Measurements from ENCODE around the gene FAM219A. TPM values are rescaled to one million over a fixed set of nuclear protein-coding genes. Genes with fewer than 3 reads are reported as not detected.

The FAM219A gene
- total RNA-seq, 1 donor from 2014 or later = 19.7 TPM

DNA sequence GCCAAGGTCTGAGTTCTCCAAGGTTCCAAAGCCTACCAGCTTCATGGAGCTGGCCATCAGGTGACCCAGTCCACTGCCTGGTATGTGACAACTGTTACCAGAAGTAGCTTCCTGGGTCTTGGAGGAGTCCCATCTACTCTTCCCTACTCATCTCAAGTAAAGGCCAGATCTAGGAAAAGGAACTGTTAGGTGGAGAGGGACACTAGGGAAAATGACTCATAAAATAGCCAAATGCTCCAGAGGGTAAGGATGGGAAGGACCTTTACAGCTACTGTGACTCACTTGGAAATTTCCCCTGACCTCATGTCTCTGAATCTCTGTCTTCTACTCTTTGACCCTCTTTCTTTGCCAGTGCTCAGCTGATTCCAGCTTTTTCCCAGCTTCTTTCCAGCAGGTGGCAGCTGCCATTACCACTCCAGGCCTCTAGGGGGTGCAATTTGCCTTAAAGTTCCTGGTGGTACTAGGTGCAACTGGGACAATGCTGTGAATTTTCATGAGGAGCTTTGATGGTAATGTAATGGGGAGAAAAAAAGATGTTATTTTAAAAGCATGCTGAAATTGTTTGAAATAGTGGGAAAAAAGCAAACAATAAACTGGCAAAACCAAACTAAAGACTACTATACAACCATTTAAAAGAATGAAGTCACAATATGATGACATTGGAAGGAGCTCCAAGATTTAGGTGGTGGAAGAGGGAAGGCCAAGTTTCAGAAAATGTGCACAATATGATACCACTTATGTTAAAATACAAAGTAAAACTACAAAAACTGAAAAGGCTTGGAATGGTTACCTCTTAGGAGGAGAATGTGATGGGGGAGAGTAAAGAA is 54.6 kb downstream of the FAM219A start:
- intact Hi-C loops (cut with micrococcal nuclease) = loop anchor here (5.0 kb wide), 1 partner anchor 189 kb away; no protein-coding TSS in a partner anchor
- H3K4me1 Mint-ChIP-seq (ENCODE audit: low read depth) = no peaks in the 10 kb centered on the region
- H3K27ac Mint-ChIP-seq = no peak overlapping the region
- H3K36me3 Mint-ChIP-seq (ENCODE audit: low read depth) = no peaks in the 10 kb centered on the region
- H3K9me3 Mint-ChIP-seq = no peaks in the 10 kb centered on the region
- no peaks in the 10 kb centered on the region for H3K27me3 Mint-ChIP-seq (ENCODE audit: low read depth)
- H3K4me3 Mint-ChIP-seq (ENCODE audit: low read depth) = no peak overlapping the region
- peak; percentile 25 for DNase-seq (ENCODE audit: low spot score)

DNA sequence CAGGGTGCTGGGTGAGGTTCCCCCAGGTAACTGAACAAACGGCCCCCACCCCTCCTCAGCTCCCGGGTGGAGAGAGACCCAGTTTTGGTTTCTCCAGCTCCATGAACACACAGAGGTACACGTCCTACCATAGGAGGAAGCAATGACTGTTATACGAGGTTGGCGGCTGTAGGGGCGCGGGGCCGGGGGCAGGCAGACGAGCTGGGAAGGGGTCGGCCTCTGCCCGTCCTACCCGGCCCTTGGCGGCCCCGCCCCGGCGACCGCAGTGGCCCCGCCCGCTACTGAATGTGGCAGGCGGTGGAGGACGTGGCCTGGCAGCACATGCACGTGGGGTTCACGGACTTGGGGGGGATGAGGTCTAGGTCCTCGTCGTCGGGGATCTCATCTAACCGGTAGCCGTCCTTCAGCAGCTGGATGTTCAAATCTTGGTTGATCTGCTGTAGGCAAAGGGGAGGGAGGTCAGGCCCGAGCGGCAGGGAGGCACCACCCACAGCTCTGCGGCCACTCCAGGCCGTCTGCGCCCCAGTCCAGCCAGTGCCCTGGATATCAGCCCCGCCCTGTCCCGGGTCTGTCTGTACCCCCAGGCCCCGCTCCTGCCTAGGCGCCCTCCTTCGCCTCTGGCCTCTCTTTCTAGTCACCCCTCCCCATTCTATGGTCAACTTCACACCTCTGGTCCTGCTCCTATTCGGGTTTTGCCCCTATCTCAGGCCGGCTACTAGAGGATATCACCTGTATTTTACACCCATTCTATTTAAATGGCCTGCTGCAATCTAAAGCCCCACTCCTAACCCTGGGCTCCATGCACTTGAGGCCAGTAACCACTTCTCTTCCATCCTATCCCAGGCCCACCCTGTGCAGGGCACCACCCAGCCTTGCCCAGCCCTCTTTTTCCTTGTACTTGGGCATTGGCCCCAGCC is 57.4 kb downstream of the FAM219A start:
- DNase-seq (ENCODE audit: low spot score) = no peak
- intact Hi-C loops (cut with micrococcal nuclease) = loop anchor here (5.0 kb wide), 1 partner anchor 191 kb away; no protein-coding TSS in a partner anchor

DNA sequence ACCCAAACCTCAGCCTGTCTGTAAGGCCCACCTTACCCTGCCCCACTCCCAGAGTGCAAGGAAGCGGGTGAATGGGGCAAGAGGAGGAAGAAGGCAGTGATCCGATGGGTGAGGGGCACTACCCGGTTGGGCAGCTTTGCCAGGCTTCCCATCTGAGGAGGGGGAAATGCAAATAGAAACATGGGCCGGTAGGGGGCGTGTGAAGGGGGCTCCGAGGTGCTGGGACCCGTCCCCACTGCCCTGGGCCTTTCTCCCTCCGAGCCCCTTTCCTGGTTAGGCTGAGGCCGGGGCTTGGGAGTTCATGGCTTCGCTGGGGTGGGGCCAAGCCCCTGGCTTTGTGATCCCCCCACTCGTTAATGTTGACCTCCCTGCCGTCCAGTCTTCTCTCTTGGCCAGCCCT is 58.1 kb downstream of the FAM219A start:
- Mint-ChIP-seq H3K27ac (no peak overlapping the region), H3K36me3 (ENCODE audit: low read depth) (no peaks in the 10 kb centered on the region), H3K9me3 (no peaks in the 10 kb centered on the region), H3K4me3 (ENCODE audit: low read depth) (no peak overlapping the region), H3K27me3 (ENCODE audit: low read depth) (no peaks in the 10 kb centered on the region), H3K4me1 (ENCODE audit: low read depth) (no peaks in the 10 kb centered on the region)
- DNase-seq (ENCODE audit: low spot score) = no peak
- intact Hi-C loops (cut with micrococcal nuclease) = loop anchor here (5.0 kb wide), 1 partner anchor 192 kb away; no protein-coding TSS in a partner anchor

More for the DNA sequence above, 57.4 kb downstream of the FAM219A start:
- Mint-ChIP-seq H3K27me3 (ENCODE audit: low read depth) (no peaks in the 10 kb centered on the region), H3K36me3 (ENCODE audit: low read depth) (no peaks in the 10 kb centered on the region), H3K4me1 (ENCODE audit: low read depth) (no peaks in the 10 kb centered on the region), H3K9me3 (no peaks in the 10 kb centered on the region), H3K4me3 (ENCODE audit: low read depth) (no peak overlapping the region), H3K27ac (no peak overlapping the region)

DNA sequence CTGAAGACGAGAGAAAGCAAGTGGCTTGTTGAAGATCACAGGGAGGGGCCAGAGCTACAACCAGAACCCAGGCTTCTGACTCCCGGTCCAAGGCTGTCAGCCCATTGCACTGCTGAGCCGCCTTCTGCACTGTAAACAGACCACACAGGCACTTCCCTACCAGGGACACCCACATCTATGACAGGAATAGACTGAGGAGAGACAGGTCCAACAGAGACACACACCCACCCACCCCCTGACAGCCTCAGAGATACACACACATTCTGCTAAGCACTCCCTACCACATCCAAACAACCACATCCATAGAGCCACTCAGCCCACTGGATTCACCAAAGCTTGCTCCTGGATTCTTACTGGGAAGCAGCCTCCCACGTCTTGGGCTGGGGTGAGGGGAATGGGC is 58.6 kb downstream of the FAM219A start:
- intact Hi-C loops (cut with micrococcal nuclease) = loop anchor here (5.0 kb wide), 1 partner anchor 193 kb away; no protein-coding TSS in a partner anchor
- Mint-ChIP-seq H3K4me1 (ENCODE audit: low read depth) (no peaks in the 10 kb centered on the region), H3K36me3 (ENCODE audit: low read depth) (no peaks in the 10 kb centered on the region), H3K27me3 (ENCODE audit: low read depth) (no peaks in the 10 kb centered on the region), H3K9me3 (no peaks in the 10 kb centered on the region), H3K4me3 (ENCODE audit: low read depth) (no peak overlapping the region), H3K27ac (no peak overlapping the region)
- no peak for DNase-seq (ENCODE audit: low spot score)

DNA sequence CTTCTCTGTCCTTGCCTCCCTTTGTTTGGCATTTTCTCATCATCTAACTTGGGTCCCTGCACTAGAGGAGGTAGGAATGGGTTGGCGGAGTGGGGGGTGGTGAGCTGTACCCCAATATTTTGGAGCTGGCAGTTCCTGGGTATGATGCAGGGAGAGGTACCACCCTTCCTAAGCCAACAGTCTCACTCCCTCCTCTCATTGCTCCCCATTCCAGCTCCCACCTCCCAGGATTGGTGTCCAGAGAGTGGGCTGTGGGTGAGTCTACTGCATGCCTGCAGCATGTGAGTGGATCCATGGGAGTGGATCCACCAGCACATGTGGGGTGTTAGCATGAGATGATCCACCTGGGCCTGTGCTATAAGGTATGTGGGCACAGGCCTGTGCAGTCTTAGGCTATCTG is 59.5 kb downstream of the FAM219A start:
- Mint-ChIP-seq H3K27ac (no peak overlapping the region), H3K9me3 (no peaks in the 10 kb centered on the region), H3K4me3 (ENCODE audit: low read depth) (no peak overlapping the region), H3K36me3 (ENCODE audit: low read depth) (no peaks in the 10 kb centered on the region), H3K27me3 (ENCODE audit: low read depth) (peaks cover 3% of the 10 kb centered on the region), H3K4me1 (ENCODE audit: low read depth) (no peaks in the 10 kb centered on the region)
- DNase-seq (ENCODE audit: low spot score) = no peak
- intact Hi-C loops (cut with micrococcal nuclease) = no loop called here

DNA sequence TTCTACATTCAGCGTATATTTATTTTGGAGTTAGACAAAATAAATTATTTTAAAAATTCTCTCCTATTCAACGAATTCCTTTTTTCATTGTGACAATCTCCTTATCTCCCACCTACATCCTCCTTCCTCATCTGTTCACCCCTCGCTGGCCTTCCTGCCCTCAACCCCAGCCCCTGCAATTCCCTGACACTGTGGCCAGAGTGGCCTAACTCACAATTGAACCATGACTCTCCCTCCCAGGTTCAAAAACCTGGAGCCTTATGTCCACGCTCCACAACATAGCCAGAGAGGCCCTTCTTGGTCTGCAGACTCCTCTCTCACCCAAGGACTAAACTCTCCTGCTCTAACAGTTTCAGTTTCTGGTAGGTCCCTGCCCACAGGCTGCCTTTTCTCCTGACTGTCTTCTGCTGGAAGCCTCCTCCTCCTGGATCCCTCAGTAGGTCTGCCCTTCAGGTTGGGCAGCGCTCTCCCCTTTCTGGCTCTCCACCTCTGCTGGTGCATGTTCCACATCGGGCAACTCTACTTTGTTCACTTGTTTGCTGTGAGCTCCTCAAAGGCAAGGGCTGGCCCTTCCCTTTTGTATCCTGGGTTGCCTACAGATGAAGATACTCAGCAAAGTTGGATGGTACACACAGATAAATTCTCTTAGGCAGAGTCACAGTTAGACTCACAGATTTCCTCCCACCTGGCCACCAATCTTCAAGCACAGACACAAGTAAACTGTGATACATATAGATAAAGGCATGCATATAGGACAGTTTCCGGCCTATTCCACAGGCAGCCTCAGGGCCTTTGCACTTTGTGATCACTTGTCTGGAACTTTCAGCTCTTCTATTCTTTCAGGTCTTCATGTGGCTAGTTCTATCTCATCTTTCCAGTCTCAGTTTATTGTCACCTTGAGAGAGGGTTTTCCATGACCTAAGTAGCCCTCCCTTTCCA is 61.8 kb downstream of the FAM219A start:
- H3K27me3 Mint-ChIP-seq (ENCODE audit: low read depth) = peaks cover 12% of the 10 kb centered on the region
- no peaks in the 10 kb centered on the region for H3K4me1 Mint-ChIP-seq (ENCODE audit: low read depth)
- H3K9me3 Mint-ChIP-seq = no peaks in the 10 kb centered on the region
- DNase-seq (ENCODE audit: low spot score) = no peak
- H3K27ac Mint-ChIP-seq = no peak overlapping the region
- H3K36me3 Mint-ChIP-seq (ENCODE audit: low read depth) = no peaks in the 10 kb centered on the region
- no peak overlapping the region for H3K4me3 Mint-ChIP-seq (ENCODE audit: low read depth)
- intact Hi-C loops (cut with micrococcal nuclease) = no loop called here

DNA sequence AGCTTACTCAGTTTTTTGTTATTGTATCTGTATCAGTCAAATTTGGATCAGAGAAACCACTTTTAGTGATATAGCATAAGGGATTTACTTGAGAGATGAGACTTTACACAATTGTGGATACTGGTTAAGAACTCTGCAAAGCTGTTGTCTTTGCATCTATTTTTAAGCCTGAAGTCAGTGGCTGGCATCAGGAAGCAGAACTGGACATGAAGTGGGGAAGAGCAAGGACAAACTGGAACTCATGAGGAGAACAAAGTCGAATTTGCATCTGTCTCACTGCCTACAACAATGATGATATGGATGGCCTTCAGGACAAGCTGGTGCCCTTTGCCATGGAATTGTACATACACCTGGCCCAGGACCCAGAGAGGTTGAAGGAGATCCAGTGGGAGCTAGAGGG is 65.9 kb downstream of the FAM219A start:
- no peaks in the 10 kb centered on the region for H3K9me3 Mint-ChIP-seq
- H3K4me1 Mint-ChIP-seq (ENCODE audit: low read depth) = no peaks in the 10 kb centered on the region
- H3K27me3 Mint-ChIP-seq (ENCODE audit: low read depth) = peaks cover 24% of the 10 kb centered on the region
- no peak for DNase-seq (ENCODE audit: low spot score)
- H3K36me3 Mint-ChIP-seq (ENCODE audit: low read depth) = no peaks in the 10 kb centered on the region
- intact Hi-C loops (cut with micrococcal nuclease) = no loop called here
- H3K4me3 Mint-ChIP-seq (ENCODE audit: low read depth) = no peak overlapping the region
- no peak overlapping the region for H3K27ac Mint-ChIP-seq

DNA sequence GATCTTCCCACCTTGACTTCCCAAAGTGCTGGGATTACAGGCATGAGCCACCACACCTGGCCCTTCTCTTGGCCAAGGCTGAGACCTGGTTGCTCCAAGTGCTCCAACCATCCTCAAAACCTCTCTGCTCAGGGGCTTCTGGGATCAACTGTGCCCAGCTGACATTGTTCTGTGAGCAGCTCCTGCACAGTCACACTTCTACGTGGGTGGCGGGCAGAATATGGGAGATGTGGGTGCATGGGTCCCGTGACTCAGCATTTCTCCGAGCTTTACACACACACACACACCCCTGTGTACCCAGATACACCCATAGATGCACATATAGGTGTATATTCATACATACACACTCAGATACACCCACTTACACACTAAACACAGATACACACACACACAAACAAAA is 71.1 kb downstream of the FAM219A start:
- no peak overlapping the region for H3K27ac Mint-ChIP-seq
- intact Hi-C loops (cut with micrococcal nuclease) = no loop called here
- no peaks in the 10 kb centered on the region for H3K9me3 Mint-ChIP-seq
- H3K4me3 Mint-ChIP-seq (ENCODE audit: low read depth) = no peak overlapping the region
- H3K36me3 Mint-ChIP-seq (ENCODE audit: low read depth) = no peaks in the 10 kb centered on the region
- peaks cover 28% of the 10 kb centered on the region for H3K27me3 Mint-ChIP-seq (ENCODE audit: low read depth)
- no peak for DNase-seq (ENCODE audit: low spot score)
- H3K4me1 Mint-ChIP-seq (ENCODE audit: low read depth) = no peaks in the 10 kb centered on the region

DNA sequence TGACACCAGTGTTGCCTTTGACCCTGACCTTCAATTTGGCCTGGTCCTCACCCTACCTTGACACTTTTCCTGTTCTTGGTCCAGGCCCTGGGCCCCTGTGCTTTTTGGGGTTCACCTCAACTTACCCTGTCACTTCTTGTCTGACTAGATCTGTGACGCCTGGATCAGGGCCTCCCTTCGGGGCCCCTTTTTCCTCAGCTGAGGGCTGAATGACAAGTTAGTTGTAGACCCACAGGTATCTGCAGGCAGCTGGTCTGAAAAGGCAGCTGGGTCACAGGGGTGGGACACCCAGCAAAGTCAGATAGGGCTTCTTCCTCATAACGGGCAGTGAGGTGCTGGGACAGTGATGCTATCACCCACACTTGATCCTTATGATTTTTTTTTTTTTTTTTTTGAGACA is 71.7 kb downstream of the FAM219A start:
- H3K4me1 Mint-ChIP-seq (ENCODE audit: low read depth) = no peaks in the 10 kb centered on the region
- no peak overlapping the region for H3K27ac Mint-ChIP-seq
- peaks cover 25% of the 10 kb centered on the region for H3K27me3 Mint-ChIP-seq (ENCODE audit: low read depth)
- no peaks in the 10 kb centered on the region for H3K9me3 Mint-ChIP-seq
- intact Hi-C loops (cut with micrococcal nuclease) = no loop called here
- DNase-seq (ENCODE audit: low spot score) = no peak
- H3K36me3 Mint-ChIP-seq (ENCODE audit: low read depth) = no peaks in the 10 kb centered on the region
- H3K4me3 Mint-ChIP-seq (ENCODE audit: low read depth) = no peak overlapping the region

DNA sequence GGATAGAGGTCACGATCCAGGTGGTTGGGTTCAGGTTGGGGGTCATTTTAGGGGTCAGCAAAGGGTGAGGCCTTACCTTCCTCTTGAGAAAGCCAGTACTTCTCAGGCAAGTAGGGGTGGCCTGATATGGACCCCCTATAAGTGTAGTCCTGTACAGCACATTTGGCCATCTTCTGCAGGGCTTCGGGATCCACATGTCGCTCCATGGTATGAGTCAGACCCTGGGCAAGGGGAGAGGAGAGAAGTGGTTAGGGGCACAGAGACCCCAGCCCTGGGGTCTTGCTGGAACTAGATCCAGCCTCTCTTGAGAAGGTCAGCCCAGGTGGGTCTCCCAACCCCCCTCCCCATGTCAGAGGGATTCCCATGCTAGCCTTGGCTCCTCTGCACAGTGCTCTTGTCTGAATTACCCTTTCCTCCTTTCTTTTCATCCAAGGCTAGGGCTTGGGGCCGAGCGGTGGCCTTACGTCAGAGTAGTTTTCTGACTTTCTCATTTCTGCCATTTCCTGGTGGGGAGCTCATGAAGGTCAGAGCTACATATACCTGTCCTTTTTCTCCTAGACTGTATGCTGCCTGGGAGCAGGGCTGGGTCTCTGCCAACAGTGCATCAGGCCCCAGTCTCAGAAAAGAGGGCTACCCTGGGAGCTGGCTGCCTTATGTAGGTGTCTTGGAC is 72.7 kb downstream of the FAM219A start:
- H3K4me3 Mint-ChIP-seq (ENCODE audit: low read depth) = no peak overlapping the region
- H3K4me1 Mint-ChIP-seq (ENCODE audit: low read depth) = no peaks in the 10 kb centered on the region
- intact Hi-C loops (cut with micrococcal nuclease) = no loop called here
- H3K27ac Mint-ChIP-seq = no peak overlapping the region
- H3K9me3 Mint-ChIP-seq = no peaks in the 10 kb centered on the region
- DNase-seq (ENCODE audit: low spot score) = no peak
- H3K36me3 Mint-ChIP-seq (ENCODE audit: low read depth) = no peaks in the 10 kb centered on the region
- H3K27me3 Mint-ChIP-seq (ENCODE audit: low read depth) = peaks cover 15% of the 10 kb centered on the region

DNA sequence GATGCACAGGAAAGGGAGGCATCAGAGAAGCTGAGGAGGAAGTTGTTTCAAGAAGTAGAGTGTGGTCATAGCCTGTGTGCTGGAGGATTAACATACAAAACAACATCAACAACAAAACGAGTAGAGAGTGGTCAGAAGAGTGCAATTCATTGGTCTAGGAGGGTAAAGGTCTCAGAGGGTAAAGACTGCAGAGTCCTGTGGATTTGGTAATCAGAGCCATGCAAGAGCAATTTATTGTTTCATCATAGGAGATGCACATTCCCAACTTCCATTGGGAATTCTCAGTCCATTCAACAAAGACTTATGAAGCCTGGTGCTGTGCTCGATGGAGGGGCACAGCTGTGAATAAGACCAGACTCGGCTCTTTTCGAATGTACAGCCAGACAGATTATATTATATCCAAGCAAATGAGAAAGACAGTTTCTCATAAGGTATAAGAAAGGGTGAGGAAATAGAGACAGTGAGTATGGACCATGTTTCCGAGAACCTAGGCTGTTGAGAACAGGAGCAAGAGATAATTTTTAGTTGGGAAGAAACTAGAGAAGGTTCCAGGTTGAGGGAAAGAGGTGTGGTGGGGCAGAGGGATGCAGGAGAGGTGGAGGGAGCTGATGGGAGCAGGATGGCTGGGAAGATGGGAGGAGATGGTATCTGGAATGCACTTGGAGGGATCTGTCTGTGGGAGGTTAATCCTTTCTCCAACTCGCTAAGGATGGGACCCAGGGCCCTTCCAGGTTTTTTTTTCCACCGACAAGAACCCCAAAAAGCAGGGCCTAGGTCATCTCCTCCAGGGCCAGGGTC is 73.8 kb downstream of the FAM219A start:
- intact Hi-C loops (cut with micrococcal nuclease) = no loop called here
- DNase-seq (ENCODE audit: low spot score) = no peak
- H3K27me3 Mint-ChIP-seq (ENCODE audit: low read depth) = peaks cover 14% of the 10 kb centered on the region
- peaks cover 5% of the 10 kb centered on the region for H3K4me1 Mint-ChIP-seq (ENCODE audit: low read depth)
- no peaks in the 10 kb centered on the region for H3K36me3 Mint-ChIP-seq (ENCODE audit: low read depth)
- H3K27ac Mint-ChIP-seq = no peak overlapping the region
- no peaks in the 10 kb centered on the region for H3K9me3 Mint-ChIP-seq
- no peak overlapping the region for H3K4me3 Mint-ChIP-seq (ENCODE audit: low read depth)
